NOMO-1 (cell line): Measurements from ENCODE around the gene ARHGAP45.
"Not testable (repeated sequence)": the region's sequence is repeated elsewhere in the genome, so short reads cannot be mapped to it uniquely, and the experiment has no call there.

Experiments
- DNase-seq, 2 experiments: peaks; one replicate each; lab custom pipeline; 2025; ENCODE audit not compliant: unreplicated experiment in 2 of 2; lab: John Stamatoyannopoulos, UW

ARHGAP45 gene

GRCh38 chr19:1113030-1113985 is 46.3 kb downstream of the ARHGAP45 start:
- peak; percentile 46 to 76 for DNase-seq

GRCh38 chr19:1113986-1114483 is 47.1 kb downstream of the ARHGAP45 start:
- no peak for DNase-seq

GRCh38 chr19:1114728-1115127 is 47.8 kb downstream of the ARHGAP45 start:
- DNase-seq = not testable (repeated sequence)

- no peak for DNase-seq
Observed at GRCh38 chr19:1115646-1116420, 48.9 kb downstream of the ARHGAP45 start.

GRCh38 chr19:1116726-1117581 is 50.0 kb downstream of the ARHGAP45 start:
- no peak for DNase-seq

- no peak for DNase-seq
Observed at GRCh38 chr19:1117654-1118053, 50.7 kb downstream of the ARHGAP45 start.

- no peak for DNase-seq
Observed at GRCh38 chr19:1118999-1119398, 52.0 kb downstream of the ARHGAP45 start.

GRCh38 chr19:1119475-1120217 is 52.7 kb downstream of the ARHGAP45 start:
- DNase-seq = no peak

GRCh38 chr19:1121395-1121794 is 54.4 kb downstream of the ARHGAP45 start:
- no peak for DNase-seq

- no peak for DNase-seq
Observed at GRCh38 chr19:1122021-1122971, 55.3 kb downstream of the ARHGAP45 start.

- no peak for DNase-seq
Observed at GRCh38 chr19:1122972-1123363, 56.0 kb downstream of the ARHGAP45 start.

GRCh38 chr19:1123381-1123780 is 56.4 kb downstream of the ARHGAP45 start:
- no peak for DNase-seq

- DNase-seq = no peak
Observed at GRCh38 chr19:1123885-1124677, 57.1 kb downstream of the ARHGAP45 start.

- no peak for DNase-seq
Observed at GRCh38 chr19:1125601-1126467, 58.9 kb downstream of the ARHGAP45 start.

- DNase-seq = no peak
Observed at GRCh38 chr19:1126984-1127760, 60.2 kb downstream of the ARHGAP45 start.

GRCh38 chr19:1128106-1128505 is 61.1 kb downstream of the ARHGAP45 start:
- no peak for DNase-seq
